Superior temporal gyrus (tissue), 1 donor: ENCODE data around the gene SUPT7L.

ENCODE experiments used
- DNase-seq: peaks from one replicate; pipeline ENCODE4 v3.0.0-alpha.2; 2016; ENCODE audit errors: extremely low spot score

SUPT7L gene

GRCh38 chr2:27663285-27664153 is at the start of gene SUPT7L, which contains the start of gene SLC4A1AP:
Gene SUPT7L, minus strand, starts transcription at chr2:27663614. Its CDS starts 1,422 bp downstream, at chr2:27662192.
Gene SLC4A1AP, plus strand, starts transcription at chr2:27663889. Its CDS starts 26 bp downstream, at chr2:27663915.
- DNase-seq = peak; percentile 93

- no peak for DNase-seq
These were observed 49.8 kb upstream of the SUPT7L start for GRCh38 chr2:27713201-27713600.

- DNase-seq = no peak
These were observed 49.1 kb upstream of the SUPT7L start for GRCh38 chr2:27712522-27712921.

- no peak for DNase-seq
These were observed 48.4 kb upstream of the SUPT7L start for GRCh38 chr2:27711804-27712203.

GRCh38 chr2:27710640-27711430 is 47.4 kb upstream of the SUPT7L start:
- DNase-seq = no peak

- DNase-seq = no peak
These were observed 46.7 kb upstream of the SUPT7L start for GRCh38 chr2:27709960-27710575.

- DNase-seq = no peak
These were observed 45.9 kb upstream of the SUPT7L start for GRCh38 chr2:27709326-27709725.

GRCh38 chr2:27708666-27709065 is 45.3 kb upstream of the SUPT7L start:
- DNase-seq = no peak

GRCh38 chr2:27708257-27708654 is 44.8 kb upstream of the SUPT7L start:
- no peak for DNase-seq

- DNase-seq = no peak
These were observed 44.2 kb upstream of the SUPT7L start for GRCh38 chr2:27707462-27708256.

- DNase-seq = no peak
These were observed 42.6 kb upstream of the SUPT7L start for GRCh38 chr2:27705851-27706622.

GRCh38 chr2:27704342-27704876 is 41.0 kb upstream of the SUPT7L start:
- DNase-seq = no peak

GRCh38 chr2:27703638-27704341 is 40.4 kb upstream of the SUPT7L start:
- peak; percentile 94 for DNase-seq

GRCh38 chr2:27702302-27702701 is 38.9 kb upstream of the SUPT7L start:
- no peak for DNase-seq

GRCh38 chr2:27701676-27702075 is 38.3 kb upstream of the SUPT7L start:
- DNase-seq = no peak

- DNase-seq = no peak
These were observed 34.2 kb upstream of the SUPT7L start for GRCh38 chr2:27697660-27698059.

- DNase-seq = no peak
These were observed 26.6 kb upstream of the SUPT7L start for GRCh38 chr2:27690052-27690451.

- DNase-seq = no peak
These were observed 26.0 kb upstream of the SUPT7L start for GRCh38 chr2:27689424-27689823.

- DNase-seq = no peak
These were observed 23.8 kb upstream of the SUPT7L start for GRCh38 chr2:27687232-27687631.

GRCh38 chr2:27685577-27685976 is 22.2 kb upstream of the SUPT7L start:
- no peak for DNase-seq
